Cardiac septum (tissue), 1 donor: ENCODE results near the gene CCDC32. TPM values are rescaled to one million over a fixed set of nuclear protein-coding genes. Genes with fewer than 3 reads are reported as not detected.

Experiments
- DNase-seq: peaks from one replicate; pipeline ENCODE4 v3.0.0-alpha.2; 2020; ENCODE audit warnings: low spot score
- intact Hi-C: fragments of 100-400 bp; cut with DNase I; formaldehyde crosslinking; loops from one replicate; pipeline ENCODE4 v1.14.0; 2022
- total RNA-seq: library from RNA; stranded (reverse); fragmentation: NEBNext Ultra II Directional; extraction: Animal tissue kit (Norgen Biotek cat#: 25700); gene quantifications from one replicate; pipeline ENCODE4 v1.2.1, GENCODE V29; 2021
- donor health status: DM: no; HTN: no; CAD: no.

CCDC32 gene
- total RNA-seq, 1 donor from 2014 or later: 21.3 TPM

DNA sequence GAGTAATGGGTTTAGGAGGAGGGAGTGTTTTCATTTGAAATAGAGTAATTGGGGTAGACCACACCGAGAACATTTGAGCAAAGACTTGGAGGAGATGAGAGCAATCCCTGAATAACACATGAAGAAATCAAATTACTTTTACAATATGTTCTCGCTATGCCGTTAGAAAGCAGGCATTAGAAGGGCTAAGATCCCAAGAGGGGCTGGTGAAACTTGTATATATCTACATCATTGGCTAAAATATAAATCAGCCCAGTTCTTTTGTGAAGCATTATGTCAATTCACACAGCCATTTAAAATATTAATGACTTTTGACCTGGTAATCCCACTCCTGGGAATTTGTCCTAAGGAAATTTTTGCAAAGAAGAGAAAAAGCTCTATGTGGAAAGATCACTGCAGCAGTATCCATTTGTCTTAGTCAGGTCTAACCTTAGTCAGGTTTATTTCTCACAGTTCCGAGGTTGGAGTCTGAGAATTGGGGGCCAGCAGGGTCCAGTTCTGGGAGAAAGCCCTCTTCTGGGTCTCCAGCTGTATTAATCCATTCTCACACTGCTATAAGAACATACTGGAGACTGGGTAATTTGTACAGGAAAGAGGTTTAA, 31.0 kb downstream of the CCDC32 start:
- no peak for DNase-seq
- intact Hi-C loops: no loop called here

DNA sequence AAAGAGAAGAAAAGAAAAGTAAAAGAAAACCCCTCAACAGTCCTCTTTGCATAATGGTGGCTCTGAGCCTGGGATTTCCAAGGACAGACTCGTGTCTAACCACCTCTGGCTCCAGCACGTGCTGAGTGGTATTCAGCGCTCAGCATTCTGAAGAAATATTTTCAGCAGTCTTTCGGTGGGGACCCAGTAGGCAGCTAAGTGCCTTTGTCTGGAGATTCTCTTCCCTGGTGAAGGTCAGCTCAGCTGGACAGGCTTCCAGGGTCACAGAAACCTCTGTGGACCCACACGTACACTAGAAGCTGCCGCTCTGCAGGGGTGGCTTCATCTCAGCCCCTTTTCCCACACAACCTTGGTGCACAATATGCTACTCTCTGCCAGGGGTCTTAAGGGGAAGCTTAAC, 36.0 kb downstream of the CCDC32 start:
- DNase-seq: no peak
- intact Hi-C loops: no loop called here

DNA sequence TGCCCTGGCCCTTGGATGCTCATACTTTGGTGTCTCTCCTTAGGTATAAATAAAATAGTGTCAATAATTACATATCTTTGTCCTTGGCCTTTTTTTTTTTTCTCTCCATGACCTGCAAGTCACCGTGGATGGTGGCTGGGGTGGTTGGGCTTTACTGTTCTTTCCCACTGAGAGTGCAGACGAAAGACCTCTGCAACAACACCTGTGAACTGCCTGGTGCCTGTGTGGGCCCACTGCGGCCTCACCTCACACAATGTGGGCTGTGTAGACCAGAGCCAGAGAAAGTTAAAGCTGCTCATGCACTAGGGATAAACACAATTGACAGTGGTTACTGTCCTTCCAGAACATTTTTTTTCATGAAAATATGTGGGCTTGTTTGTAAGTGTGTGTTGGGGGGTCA, 39.0 kb downstream of the CCDC32 start:
- DNase-seq: no peak
- intact Hi-C loops: no loop called here

DNA sequence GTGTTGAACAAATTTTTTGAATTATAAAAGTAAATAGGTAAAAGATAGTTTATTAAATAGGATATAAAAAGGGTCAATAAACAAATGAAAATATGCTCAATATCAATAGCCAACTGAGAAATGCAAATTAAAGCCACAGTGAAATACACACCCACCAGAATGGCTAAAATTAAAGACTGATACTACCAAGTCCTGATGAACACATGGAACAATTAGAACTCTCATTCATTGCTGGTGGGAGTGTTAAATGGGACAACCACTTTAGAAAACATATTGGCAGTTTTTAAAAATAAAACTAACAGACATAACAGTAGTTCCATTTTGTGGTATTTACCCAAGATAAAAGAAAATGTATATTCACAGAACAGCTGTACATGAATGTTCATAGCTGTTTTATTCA, 41.2 kb downstream of the CCDC32 start:
- intact Hi-C loops: no loop called here
- no peak for DNase-seq

DNA sequence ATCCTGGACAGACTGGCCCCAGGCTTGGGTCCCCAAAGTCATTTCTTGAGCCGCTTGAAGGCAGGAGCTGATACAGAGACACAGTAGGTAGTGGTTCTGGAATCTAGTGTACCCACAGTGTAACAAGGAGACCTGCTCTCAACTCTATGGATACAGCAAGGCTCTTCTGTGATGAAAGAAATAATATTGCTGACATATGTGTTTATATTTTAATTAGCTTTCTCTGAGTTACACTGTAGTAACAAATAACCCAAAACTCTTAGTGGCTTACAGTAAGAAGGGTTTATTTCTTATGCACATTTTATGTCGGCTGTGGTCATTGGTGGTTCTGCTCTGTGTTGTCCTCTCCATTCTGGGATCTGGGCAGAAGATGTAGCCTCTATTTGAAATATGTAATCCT, 48.5 kb downstream of the CCDC32 start:
- intact Hi-C loops: loop anchor here (5.0 kb wide), 1 partner anchor 76 kb away; the partner anchor contains the start of gene KNL1
- no peak for DNase-seq

DNA sequence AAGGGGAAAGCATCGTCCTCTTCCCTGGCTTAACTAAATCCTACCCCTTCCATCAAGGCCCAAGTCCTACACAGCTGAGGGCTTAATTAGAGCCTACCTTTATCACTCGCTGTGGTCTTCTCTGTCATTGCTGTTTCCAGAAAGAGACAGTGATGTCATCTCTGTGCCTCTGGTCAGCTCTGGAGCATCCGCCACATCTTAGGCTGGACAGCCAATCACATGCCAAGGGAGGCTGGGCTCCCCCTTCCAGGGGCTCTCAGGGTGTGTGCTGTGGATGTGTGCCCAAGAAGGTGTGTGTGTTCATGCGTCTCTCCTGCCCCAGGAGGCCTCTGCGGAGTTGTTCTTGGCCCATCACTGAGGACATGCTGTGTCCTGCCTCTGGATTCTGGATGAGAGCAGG, 51.2 kb downstream of the CCDC32 start:
- DNase-seq: no peak
- intact Hi-C loops: no loop called here

DNA sequence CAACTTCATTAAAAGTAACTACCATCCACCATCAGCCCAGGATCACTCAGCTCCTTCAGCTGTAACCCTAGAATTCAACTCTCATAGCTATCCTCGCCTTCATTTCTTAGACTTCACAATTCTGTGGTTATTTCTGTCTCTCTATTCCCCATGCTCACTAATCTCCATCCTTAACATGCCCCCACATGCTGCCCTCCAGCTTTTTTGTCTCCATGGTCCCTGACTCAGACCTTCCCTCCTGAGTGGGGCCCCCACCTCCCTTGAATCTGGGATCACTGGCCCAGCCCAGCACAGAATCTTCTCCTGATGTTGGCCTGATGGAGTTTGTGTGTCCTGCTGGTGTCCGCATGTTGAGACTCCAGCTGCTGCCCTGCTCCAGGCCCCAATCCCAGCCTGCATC, 52.4 kb downstream of the CCDC32 start:
- intact Hi-C loops: no loop called here
- no peak for DNase-seq

DNA sequence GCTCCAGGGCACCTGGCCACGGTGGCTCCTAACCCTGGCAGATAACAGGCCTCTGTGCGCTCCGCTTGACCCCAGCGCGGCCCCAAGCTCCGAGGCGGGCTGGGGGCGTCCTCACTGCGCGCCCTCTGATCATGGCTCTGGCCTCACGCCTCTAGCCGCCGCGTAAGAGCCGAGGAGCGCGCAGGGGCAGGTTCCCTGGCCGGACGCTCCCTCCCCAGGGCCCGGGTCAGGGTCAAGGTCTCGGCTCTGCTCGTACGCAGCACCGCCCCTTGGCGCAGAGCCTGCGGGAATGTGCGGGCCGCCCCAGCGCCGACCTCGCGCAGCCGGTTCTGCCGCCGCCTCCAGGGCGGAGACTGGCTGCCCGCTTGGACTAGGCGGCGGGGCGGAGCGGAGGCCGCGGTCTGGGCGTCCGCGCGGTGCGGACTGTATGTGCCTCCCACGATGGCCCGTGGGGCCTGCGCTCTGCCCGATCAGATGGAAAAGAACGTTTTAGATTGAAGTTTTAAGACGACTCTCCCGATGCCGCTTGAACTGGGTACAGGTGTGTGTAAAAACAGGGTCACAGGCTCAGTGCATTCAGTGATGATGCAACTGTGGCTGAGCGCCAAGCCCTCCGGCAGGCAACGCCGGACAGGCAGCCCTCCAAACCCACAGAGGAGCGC, 53.2 kb downstream of the CCDC32 start:
- intact Hi-C loops: no loop called here

DNA sequence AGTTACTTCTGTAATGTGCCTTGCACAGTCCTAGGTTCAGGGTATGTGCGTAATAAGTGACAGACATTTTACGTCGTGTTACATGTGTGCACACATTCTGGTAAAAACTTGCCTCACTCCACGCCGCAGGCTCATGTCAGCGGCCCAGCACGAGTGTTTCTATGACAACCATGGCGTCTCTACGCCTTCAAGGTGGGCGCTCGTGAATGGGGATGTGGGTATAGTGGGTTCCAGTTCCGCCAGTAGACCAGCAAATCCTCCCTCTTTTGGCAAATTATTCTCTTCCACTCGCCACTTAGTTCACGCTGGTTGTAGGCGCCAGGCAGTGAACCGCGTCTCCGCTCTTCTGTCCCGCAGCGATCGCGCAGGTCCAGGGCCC, 53.8 kb downstream of the CCDC32 start:
- no peak for DNase-seq
- intact Hi-C loops: no loop called here

More for the DNA sequence above, 53.2 kb downstream of the CCDC32 start:
- DNase-seq: peak; percentile 79

DNA sequence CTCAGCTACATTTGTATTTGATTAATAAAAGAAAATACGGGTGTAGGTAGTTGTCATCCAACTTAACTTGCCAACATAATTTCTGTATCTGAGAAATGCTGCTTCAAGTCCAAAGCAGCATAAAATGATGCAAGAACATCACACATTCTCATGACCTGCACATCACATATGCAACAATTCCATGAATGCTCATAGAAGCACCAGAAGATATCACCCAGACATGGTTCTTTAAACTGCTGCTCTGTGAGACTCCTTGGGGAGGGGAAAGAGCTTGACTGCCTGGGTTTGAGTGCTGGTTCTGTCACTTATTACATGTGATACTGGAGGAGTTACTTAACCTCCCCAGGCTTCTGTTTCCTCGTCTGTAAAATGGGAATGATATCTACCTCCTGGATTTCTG, 54.6 kb downstream of the CCDC32 start:
- intact Hi-C loops: no loop called here
- no peak for DNase-seq

DNA sequence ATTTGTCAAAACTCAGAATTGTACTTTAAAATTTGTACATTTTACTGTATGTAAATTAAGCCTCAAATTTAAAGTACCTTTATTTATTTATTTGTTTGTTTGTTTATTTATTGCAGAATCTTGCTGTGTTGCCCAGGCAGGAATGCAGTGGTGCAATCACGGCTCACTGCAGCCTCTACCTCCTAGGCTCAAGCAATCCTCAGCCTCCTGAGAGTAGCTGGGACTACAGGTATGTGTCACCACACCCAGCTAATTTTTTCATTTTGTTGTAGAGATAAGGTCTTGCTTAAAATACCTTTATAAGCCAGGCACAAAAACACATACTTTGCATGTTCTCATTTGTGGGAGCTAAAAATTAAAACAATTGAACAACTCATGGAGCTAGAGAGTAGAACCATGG, 56.6 kb downstream of the CCDC32 start:
- DNase-seq: no peak

DNA sequence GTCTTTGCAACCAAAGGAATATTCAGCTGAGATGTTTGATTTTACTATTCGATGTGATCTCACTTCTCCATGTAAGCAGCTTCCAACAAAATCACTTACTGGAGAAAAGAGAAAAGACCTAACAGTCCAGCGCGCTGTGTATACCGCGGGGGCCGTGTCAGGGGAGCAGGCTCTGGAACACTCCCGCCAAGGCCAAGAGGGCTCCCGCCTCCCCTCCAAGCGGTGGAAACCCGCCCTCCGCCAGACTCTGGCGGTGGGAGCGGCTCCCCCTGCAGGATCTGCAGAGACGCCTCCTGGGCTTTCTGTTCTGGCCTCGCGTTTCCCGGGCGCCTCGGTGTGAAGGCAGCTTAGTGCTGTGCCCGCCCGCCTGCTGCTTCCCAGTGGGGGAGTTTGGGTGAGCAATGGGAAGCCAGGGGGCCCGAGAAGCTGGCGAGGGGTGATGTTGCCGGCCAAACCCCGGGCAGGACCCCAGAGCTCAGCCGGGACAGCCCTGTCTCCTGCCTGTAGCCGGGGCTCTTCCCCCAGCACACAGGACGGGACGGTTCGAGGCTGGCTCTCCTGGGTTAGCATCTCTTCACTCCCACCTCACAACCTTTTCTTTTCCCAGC, 57.8 kb downstream of the CCDC32 start:
- intact Hi-C loops: loop anchor here (5.0 kb wide), 1 partner anchor 65 kb away; the partner anchor contains the start of gene BAHD1
- peak; percentile 82 for DNase-seq

More for the DNA sequence above, 56.6 kb downstream of the CCDC32 start:
- intact Hi-C loops: loop anchor here (5.0 kb wide), 1 partner anchor 66 kb away; the partner anchor contains the start of gene BAHD1

Other genes starting within 250 kb of the CCDC32 start
- 40.0 TPM for gene INAFM2, start 241.3 kb downstream of the CCDC32 start, total RNA-seq
- 178 TPM for gene CCDC9B, start 224.1 kb downstream of the CCDC32 start, total RNA-seq
- gene PHGR1, start 214.0 kb downstream of the CCDC32 start, total RNA-seq: not detected
- 1.2 TPM for gene DISP2, start 206.8 kb downstream of the CCDC32 start, total RNA-seq
- 7.5 TPM for gene KNSTRN, start 182.3 kb downstream of the CCDC32 start, total RNA-seq
- gene IVD, start 159.2 kb downstream of the CCDC32 start, total RNA-seq: 106 TPM
- 17.7 TPM for gene BAHD1, start 124.1 kb downstream of the CCDC32 start, total RNA-seq
- 8.4 TPM for gene CHST14, start 94.1 kb downstream of the CCDC32 start, total RNA-seq
- 8.7 TPM for gene RPUSD2, start 4.3 kb upstream of the CCDC32 start, total RNA-seq
- gene KNL1, start 29.2 kb upstream of the CCDC32 start, total RNA-seq: 0.43 TPM
- 0.51 TPM for gene RAD51, start 130.1 kb upstream of the CCDC32 start, total RNA-seq
- gene RMDN3, start 190.2 kb upstream of the CCDC32 start, total RNA-seq: 21.1 TPM
- 1.6 TPM for gene GCHFR, start 199.0 kb upstream of the CCDC32 start, total RNA-seq
- gene C15orf62, start 204.9 kb upstream of the CCDC32 start, total RNA-seq: not detected
- 11.0 TPM for gene ZFYVE19, start 242.0 kb upstream of the CCDC32 start, total RNA-seq
- 19.1 TPM for gene DNAJC17, start 242.4 kb upstream of the CCDC32 start, total RNA-seq